Measurements from ENCODE around the gene APOL1. TPM values are rescaled to one million over a fixed set of nuclear protein-coding genes. Genes with fewer than 3 reads are reported as not detected.

APOL1 gene
- total and polyA plus RNA-seq, 2 of the 13 experiments (the other 11 are each of a cell fraction or from before 2014, with no cell fraction given): 20.3 to 75.0 TPM

DNA sequence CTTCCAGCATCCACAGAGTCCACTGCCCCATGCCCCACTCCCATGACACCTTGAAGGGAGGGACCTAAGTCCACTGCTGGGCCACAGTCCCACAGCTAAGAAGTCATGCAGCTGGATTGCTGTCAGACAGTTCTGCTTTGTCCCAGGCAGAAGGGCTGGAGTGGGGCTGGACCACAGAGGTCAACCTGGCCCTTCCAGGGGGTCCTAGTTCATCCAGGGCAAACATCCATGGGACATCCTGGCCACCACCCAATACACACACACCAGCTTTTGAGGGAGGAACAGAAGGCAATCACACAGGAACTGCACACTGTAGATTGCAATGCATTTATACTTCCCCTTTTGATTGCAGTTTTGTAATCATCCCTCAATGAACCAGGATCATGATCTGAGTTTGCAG lies 40.0 kb upstream of the APOL1 start (continued):
- TF ChIP-seq, protein P1, sequence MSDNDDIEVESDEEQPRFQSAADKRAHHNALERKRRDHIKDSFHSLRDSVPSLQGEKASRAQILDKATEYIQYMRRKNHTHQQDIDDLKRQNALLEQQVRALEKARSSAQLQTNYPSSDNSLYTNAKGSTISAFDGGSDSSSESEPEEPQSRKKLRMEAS (IDR thresholded peaks at IDR 0.05): 0 out of 2 replicates have a peak, but pooled peaks have one; percentile 19
- TF ChIP-seq MED13 (CRISPR knock-in tag; IDR thresholded peaks at IDR 0.05): no peak
- TF ChIP-seq SRY (CRISPR knock-in tag; IDR thresholded peaks at IDR 0.05): no peak
- TF ChIP-seq, protein P2, sequence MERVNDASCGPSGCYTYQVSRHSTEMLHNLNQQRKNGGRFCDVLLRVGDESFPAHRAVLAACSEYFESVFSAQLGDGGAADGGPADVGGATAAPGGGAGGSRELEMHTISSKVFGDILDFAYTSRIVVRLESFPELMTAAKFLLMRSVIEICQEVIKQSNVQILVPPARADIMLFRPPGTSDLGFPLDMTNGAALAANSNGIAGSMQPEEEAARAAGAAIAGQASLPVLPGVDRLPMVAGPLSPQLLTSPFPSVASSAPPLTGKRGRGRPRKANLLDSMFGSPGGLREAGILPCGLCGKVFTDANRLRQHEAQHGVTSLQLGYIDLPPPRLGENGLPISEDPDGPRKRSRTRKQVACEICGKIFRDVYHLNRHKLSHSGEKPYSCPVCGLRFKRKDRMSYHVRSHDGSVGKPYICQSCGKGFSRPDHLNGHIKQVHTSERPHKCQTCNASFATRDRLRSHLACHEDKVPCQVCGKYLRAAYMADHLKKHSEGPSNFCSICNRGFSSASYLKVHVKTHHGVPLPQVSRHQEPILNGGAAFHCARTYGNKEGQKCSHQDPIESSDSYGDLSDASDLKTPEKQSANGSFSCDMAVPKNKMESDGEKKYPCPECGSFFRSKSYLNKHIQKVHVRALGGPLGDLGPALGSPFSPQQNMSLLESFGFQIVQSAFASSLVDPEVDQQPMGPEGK (CRISPR knock-in tag; IDR thresholded peaks at IDR 0.05): peak; percentile 36; the same call in 1 of the 2 replicates
- TF ChIP-seq, protein P3, sequence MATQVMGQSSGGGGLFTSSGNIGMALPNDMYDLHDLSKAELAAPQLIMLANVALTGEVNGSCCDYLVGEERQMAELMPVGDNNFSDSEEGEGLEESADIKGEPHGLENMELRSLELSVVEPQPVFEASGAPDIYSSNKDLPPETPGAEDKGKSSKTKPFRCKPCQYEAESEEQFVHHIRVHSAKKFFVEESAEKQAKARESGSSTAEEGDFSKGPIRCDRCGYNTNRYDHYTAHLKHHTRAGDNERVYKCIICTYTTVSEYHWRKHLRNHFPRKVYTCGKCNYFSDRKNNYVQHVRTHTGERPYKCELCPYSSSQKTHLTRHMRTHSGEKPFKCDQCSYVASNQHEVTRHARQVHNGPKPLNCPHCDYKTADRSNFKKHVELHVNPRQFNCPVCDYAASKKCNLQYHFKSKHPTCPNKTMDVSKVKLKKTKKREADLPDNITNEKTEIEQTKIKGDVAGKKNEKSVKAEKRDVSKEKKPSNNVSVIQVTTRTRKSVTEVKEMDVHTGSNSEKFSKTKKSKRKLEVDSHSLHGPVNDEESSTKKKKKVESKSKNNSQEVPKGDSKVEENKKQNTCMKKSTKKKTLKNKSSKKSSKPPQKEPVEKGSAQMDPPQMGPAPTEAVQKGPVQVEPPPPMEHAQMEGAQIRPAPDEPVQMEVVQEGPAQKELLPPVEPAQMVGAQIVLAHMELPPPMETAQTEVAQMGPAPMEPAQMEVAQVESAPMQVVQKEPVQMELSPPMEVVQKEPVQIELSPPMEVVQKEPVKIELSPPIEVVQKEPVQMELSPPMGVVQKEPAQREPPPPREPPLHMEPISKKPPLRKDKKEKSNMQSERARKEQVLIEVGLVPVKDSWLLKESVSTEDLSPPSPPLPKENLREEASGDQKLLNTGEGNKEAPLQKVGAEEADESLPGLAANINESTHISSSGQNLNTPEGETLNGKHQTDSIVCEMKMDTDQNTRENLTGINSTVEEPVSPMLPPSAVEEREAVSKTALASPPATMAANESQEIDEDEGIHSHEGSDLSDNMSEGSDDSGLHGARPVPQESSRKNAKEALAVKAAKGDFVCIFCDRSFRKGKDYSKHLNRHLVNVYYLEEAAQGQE (IDR thresholded peaks at IDR 0.05; ENCODE audit: borderline replicate concordance in 1 of 2, low read depth in 1 of 2, low read length in 2 of 2): no peak
- TF ChIP-seq ZNF331 (CRISPR knock-in tag; IDR thresholded peaks at IDR 0.05): no peak
- no peak for TF ChIP-seq ZNF598 (CRISPR knock-in tag; IDR thresholded peaks at IDR 0.05; ENCODE audit: borderline replicate concordance)
- TF ChIP-seq, protein P4, sequence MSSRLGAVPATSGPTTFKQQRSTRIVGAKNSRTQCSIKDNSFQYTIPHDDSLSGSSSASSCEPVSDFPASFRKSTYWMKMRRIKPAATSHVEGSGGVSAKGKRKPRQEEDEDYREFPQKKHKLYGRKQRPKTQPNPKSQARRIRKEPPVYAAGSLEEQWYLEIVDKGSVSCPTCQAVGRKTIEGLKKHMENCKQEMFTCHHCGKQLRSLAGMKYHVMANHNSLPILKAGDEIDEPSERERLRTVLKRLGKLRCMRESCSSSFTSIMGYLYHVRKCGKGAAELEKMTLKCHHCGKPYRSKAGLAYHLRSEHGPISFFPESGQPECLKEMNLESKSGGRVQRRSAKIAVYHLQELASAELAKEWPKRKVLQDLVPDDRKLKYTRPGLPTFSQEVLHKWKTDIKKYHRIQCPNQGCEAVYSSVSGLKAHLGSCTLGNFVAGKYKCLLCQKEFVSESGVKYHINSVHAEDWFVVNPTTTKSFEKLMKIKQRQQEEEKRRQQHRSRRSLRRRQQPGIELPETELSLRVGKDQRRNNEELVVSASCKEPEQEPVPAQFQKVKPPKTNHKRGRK (CRISPR knock-in tag; IDR thresholded peaks at IDR 0.05): no peak
- TF ChIP-seq SALL1 (CRISPR knock-in tag; IDR thresholded peaks at IDR 0.05): peak; percentile 21; the same call in 1 of the 2 replicates
- TF ChIP-seq, protein P5, sequence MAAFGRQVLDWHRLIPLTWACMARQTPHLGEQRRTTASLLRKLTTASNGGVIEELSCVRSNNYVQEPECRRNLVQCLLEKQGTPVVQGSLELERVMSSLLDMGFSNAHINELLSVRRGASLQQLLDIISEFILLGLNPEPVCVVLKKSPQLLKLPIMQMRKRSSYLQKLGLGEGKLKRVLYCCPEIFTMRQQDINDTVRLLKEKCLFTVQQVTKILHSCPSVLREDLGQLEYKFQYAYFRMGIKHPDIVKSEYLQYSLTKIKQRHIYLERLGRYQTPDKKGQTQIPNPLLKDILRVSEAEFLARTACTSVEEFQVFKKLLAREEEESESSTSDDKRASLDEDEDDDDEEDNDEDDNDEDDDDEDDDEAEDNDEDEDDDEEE (CRISPR knock-in tag; IDR thresholded peaks at IDR 0.05): no peak
- no peak for TF ChIP-seq SNAPC2 (CRISPR knock-in tag; IDR thresholded peaks at IDR 0.05)
- peak; percentile 70 for TF ChIP-seq HNF4A (CRISPR knock-in tag; IDR thresholded peaks at IDR 0.05)
- TF ChIP-seq ZNF781 (CRISPR knock-in tag; IDR thresholded peaks at IDR 0.05; ENCODE audit: borderline replicate concordance, not compliant biosample characterization): no peak
- no peak for TF ChIP-seq GLI4 (CRISPR knock-in tag; IDR thresholded peaks at IDR 0.05; ENCODE audit: borderline replicate concordance)
- no peak for TF ChIP-seq SOX13 (IDR thresholded peaks at IDR 0.05)
- no peak for TF ChIP-seq SOX13 (CRISPR knock-in tag; conservative IDR thresholded peaks at IDR 0.05 in 1 of 2, IDR thresholded peaks at IDR 0.05 in 1 of 2)
- TF ChIP-seq ZNF790 (CRISPR knock-in tag; IDR thresholded peaks at IDR 0.05; ENCODE audit: borderline replicate concordance): no peak
- no peak for TF ChIP-seq ZBTB8A (CRISPR knock-in tag; IDR thresholded peaks at IDR 0.05; ENCODE audit: borderline replicate concordance, low read depth)
